ENCODE results near the gene COLQ.
"Not testable (repeated sequence)": the region's sequence is repeated elsewhere in the genome, so short reads cannot be mapped to it uniquely, and the experiment has no call there.

Gene COLQ

DNA sequence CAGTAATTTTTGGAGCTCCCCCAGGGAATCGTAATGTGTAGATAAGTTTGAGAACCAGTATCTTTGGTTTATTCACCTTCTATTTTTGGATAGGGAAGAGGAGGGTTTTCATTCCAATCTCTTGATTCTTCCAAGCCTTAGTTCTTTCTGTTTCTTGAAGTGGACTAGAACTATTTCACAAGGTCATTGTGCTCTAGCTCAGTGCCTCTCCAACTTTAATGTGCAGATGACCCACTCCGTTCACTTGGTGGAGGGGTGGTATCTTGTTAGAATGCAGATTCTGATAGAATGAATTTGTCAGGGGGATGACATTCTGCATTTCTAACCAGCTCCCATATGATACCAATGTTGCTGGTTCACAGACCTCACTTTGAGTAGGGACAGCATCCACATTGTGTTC, 35.5 kb downstream of the COLQ start:
- Histone ChIP-seq H3K27ac (no peak overlapping the region), H3K4me3 (no peak overlapping the region)
- DNase-seq (ENCODE audit: low spot score): no peak
- TF ChIP-seq, protein P1, sequence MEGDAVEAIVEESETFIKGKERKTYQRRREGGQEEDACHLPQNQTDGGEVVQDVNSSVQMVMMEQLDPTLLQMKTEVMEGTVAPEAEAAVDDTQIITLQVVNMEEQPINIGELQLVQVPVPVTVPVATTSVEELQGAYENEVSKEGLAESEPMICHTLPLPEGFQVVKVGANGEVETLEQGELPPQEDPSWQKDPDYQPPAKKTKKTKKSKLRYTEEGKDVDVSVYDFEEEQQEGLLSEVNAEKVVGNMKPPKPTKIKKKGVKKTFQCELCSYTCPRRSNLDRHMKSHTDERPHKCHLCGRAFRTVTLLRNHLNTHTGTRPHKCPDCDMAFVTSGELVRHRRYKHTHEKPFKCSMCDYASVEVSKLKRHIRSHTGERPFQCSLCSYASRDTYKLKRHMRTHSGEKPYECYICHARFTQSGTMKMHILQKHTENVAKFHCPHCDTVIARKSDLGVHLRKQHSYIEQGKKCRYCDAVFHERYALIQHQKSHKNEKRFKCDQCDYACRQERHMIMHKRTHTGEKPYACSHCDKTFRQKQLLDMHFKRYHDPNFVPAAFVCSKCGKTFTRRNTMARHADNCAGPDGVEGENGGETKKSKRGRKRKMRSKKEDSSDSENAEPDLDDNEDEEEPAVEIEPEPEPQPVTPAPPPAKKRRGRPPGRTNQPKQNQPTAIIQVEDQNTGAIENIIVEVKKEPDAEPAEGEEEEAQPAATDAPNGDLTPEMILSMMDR (IDR thresholded peaks at IDR 0.05): no peak

DNA sequence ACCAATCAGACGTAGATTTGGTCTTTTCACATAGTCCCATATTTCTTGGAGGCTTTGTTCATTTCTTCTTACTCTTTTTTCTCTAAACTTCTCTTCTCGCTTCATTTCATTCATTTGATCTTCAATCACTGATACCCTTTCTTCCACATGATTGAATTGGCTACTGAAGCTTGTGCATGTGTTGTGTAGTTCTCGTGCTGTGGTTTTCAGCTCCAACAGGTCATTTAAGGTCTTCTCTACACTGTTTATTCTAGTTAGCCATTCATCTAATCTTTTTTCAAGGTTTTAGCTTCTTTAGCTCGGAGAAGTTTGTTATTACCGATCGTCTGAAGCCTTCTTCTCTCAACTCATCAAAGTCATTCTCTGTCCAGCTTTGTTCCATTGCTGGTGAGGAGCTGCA, 37.0 kb downstream of the COLQ start:
- not testable (repeated sequence) for H3K27ac ChIP-seq

DNA sequence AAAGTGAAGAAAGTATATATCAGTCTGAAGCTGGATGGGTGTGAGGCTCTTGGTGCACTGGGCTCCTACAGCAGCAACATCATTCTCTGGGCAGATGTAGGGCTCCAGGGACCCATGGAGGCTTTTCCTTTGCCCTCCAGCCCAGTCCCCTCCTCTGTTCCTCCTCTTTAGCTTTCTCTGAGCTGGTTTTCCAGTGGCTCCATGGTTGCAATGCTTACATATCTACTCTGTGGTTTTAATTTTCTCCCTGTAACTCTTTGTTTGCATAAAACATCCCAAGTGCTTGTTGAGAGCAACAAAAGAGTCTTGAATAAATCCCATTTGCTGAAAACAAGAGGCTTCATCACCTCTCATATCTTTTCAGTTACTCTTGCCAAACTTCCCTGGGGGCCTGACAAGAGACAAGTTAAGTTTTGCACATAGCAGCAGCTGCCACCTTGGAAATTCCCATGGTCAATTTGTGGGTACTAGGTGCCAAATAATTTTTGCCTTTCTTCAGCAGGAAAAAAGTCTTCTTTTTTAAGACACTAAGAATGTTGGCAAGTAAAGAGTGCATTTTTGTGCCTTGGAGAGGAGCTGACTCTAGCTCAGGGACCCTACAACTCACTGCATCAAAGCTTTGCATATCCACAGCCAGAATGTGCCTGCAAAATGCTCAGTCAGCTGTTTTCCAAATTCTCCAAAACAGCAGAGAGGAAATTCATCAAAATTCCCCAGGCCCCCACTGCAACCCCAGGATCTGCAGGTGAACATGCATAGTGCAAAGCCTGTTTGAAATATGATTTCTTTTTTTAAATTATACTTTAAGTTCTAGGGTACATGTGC, 41.9 kb downstream of the COLQ start:
- no peak for DNase-seq (ENCODE audit: low spot score)
- TF ChIP-seq, protein P1 (IDR thresholded peaks at IDR 0.05): no peak
- H3K4me3 ChIP-seq: no peak overlapping the region
- H3K27ac ChIP-seq: no peak overlapping the region

More for the DNA sequence above, 37.0 kb downstream of the COLQ start:
- not testable (repeated sequence) for DNase-seq (ENCODE audit: low spot score); H3K4me3 ChIP-seq

DNA sequence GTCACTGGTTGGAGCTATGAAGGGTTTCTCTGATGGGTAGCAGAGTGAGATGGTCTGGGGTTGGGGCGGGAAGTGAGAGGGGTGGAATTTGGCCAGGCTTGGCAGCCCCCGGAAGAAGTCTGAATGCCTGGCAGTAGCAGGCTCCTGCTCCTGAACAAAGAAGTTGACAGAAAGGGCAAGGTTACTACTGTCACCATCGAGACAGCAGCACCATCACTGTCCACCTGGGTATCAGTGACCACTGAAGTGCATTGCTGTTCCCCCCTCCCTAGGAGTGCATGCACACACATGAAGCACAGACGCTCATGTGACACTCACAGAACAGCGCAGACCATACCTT, 42.9 kb downstream of the COLQ start:
- Histone ChIP-seq H3K27ac (no peak overlapping the region), H3K4me3 (no peak overlapping the region)
- TF ChIP-seq, protein P1 (IDR thresholded peaks at IDR 0.05): no peak
- DNase-seq (ENCODE audit: low spot score): no peak

DNA sequence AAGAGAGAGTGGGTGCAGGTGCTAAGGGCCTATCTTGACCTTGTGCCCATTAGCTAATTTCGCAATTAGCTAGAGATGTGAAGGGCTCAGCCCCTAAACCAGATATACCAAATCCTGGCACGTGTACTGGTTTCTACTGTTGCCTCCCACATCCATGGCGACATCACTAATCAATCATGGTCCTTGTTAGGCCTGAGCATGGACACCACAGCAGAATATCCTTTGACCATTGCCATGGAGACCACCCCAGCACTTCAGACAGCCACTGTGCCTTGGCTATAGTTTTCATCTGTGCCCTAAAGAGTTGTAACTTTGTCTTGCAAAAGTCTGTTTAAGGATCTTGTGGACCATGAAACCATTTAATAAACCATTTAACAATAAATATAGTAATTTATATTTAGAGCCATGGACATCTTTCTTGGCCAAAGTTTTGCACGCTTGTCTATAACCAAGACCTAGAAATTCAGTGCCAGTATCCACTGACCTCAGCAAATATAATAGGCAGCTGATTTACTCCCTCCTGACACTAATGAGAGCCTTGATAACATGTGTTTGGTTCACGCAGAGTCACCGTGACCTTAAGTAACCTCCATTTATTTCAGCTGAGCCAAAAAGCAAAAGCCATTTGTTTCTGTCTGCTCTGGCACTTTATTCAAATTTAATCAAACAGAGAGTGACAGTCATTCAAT, 43.4 kb downstream of the COLQ start:
- TF ChIP-seq, protein P1 (IDR thresholded peaks at IDR 0.05): no peak
- no peak for DNase-seq (ENCODE audit: low spot score)
- H3K27ac ChIP-seq: no peak overlapping the region
- H3K4me3 ChIP-seq: no peak overlapping the region

DNA sequence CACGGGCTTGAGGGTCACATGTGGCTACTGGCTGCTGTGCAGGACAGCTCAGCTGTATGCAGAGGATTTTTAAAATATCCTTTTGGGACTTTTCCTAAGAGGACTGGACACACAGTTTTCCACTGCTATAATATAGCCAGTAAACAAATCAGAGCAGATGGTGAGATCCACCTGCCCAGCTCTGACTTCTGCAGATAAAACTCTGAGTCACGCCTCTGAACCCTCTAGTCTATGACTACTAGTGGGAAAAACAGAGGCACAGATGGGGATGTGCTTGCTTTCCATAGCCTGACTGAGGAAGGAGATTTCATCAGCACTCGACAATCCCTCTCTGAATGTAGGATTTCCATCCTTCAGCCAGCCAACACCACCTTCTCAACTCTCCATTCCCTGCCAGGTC, 45.1 kb downstream of the COLQ start:
- TF ChIP-seq, protein P1 (IDR thresholded peaks at IDR 0.05): no peak
- DNase-seq (ENCODE audit: low spot score): no peak
- no peak overlapping the region for H3K4me3 ChIP-seq
- H3K27ac ChIP-seq: no peak overlapping the region

DNA sequence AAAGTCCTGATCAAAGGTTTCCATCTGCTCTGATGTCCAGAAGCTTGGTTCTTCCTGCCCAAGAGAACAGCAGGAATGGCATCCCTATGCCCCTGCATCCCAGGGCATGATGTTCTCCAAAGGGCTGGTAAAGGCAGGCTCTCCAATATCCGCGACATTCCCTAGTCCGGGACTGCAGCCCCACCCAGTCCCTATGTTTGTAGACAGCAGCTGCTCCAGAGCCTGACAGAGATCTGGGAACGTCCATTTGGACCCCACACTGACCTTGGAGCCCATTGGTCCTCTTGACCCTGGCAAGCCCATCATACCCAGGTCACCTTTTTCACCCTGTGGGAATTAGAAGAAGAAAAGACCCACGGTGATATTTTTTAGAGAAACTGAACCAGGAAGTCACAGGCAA, 46.3 kb downstream of the COLQ start:
- Histone ChIP-seq H3K4me3 (no peak overlapping the region), H3K27ac (no peak overlapping the region)
- DNase-seq (ENCODE audit: low spot score): no peak
- TF ChIP-seq, protein P1 (IDR thresholded peaks at IDR 0.05): no peak

Data from coronary artery (tissue), 2 donors.